GM18520 (cell line): ENCODE results near the gene PCDHB8.
"Not testable (repeated sequence)": the region's sequence is repeated elsewhere in the genome, so short reads cannot be mapped to it uniquely, and the experiment has no call there.

Experiments used
- ATAC-seq: cut with Tn5 transposase; IDR thresholded peaks from one replicate; pipeline ENCODE4 v1.9.1; 2021; ENCODE audit not compliant: unreplicated experiment

PCDHB8 gene

DNA sequence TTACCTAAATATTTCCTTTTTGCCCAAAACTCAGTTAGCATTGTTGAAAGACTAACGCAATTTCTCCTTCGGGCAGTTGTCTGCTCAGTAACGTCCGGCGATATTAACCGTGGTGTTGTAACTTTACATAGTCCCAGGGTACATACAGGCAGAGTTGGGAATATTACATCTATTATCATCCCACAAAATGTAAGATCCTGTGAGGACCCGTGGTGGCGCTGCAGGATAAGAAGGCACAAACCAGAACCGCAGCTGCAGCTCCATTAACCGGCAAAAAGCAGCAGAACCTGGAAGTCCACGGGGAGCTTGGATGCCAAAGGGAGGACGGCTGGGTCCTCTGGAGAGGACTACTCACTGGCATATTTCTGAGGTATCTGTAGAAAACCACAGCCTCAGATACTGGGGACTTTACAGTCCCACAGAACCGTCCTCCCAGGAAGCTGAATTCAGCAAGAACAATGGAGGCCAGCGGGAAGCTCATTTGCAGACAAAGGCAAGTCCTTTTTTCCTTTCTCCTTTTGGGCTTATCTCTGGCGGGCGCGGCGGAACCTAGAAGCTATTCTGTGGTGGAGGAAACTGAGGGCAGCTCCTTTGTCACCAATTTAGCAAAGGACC is at the start of gene PCDHB8:
PCDHB8 (plus strand) TSS at position 214 of the 615 bp plus-strand sequence; CDS start at position 459, 245 bp downstream.
- ATAC-seq, result not testable (repeated sequence)

DNA sequence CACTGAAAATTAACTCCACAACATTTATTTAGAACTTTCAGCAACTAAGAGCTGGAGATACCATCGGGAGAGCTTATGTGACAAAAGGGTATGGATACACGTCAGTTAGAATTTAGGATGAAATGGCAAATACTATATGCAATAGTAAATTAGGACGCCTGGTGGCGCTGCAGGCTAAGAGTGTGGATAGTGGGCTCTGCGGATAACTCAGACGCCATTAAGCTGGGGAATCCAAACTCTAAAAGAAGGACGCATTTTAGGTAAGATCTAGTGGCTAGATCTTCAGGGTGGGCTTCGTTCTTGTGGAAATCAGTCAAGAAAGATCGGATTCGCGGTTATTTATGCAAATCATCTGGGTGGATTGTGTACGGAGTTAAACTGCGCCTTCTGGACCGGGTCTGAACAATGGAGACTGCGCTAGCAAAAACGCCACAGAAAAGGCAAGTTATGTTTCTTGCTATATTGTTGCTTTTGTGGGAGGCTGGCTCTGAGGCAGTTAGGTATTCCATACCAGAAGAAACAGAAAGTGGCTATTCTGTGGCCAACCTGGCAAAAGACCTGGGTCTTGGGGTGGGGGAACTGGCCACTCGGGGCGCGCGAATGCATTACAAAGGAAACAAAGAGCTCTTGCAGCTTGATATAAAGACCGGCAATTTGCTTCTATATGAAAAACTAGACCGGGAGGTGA is 42.4 kb upstream of the PCDHB8 start, which contains the start of gene PCDHB5:
PCDHB5 (plus strand) TSS at position 177 of the 688 bp plus-strand sequence; CDS start at position 406, 229 bp downstream.
- no peak for ATAC-seq

DNA sequence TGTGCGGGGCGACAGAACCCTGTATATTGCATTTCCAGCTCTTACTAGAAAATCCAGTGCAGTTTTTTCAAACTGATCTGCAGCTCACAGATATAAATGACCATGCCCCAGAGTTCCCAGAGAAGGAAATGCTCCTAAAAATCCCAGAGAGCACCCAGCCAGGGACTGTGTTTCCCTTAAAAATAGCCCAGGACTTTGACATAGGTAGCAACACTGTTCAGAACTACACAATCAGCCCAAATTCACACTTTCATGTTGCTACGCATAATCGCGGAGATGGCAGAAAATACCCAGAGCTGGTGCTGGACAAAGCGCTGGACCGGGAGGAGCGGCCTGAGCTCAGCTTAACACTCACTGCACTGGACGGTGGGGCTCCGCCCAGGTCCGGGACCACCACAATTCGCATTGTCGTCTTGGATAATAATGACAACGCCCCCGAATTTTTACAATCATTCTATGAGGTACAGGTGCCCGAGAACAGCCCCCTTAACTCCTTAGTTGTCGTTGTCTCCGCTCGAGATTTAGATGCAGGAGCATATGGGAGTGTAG is 41.8 kb upstream of the PCDHB8 start:
- no peak for ATAC-seq

DNA sequence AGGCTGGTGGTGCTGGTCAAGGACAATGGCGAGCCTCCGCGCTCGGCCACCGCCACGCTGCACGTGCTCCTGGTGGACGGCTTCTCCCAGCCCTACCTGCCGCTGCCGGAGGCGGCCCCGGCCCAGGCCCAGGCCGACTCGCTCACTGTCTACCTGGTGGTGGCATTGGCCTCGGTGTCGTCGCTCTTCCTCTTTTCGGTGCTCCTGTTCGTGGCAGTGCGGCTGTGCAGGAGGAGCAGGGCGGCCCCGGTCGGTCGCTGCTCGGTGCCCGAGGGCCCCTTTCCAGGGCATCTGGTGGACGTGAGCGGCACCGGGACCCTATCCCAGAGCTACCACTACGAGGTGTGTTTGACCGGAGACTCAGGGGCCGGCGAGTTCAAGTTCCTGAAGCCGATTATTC is 40.2 kb upstream of the PCDHB8 start:
- ATAC-seq, result not testable (repeated sequence)

DNA sequence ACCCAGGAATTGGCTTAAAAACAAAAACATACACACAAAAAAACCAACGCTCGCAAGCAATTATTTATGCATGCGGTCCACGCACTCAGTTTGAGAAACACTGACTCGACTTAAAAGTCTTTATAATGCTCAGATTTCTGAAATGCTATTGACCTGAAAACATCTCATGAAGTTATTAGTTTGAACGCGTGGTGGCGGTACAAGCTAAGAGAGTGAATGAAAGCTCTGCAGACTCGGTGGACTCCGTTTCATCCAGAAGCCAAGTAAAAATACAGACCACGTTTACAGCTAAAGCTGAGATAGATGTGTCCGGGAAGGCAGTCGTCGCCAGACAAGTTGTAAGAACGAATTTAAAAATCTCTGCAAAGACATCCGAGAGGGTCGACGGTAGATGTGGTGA is 27.8 kb upstream of the PCDHB8 start, which contains the start of gene PCDHB6:
PCDHB6 (plus strand) TSS at position 246 of the 400 bp plus-strand sequence. CDS start 201 bp downstream, outside the sequence.
- no peak for ATAC-seq

DNA sequence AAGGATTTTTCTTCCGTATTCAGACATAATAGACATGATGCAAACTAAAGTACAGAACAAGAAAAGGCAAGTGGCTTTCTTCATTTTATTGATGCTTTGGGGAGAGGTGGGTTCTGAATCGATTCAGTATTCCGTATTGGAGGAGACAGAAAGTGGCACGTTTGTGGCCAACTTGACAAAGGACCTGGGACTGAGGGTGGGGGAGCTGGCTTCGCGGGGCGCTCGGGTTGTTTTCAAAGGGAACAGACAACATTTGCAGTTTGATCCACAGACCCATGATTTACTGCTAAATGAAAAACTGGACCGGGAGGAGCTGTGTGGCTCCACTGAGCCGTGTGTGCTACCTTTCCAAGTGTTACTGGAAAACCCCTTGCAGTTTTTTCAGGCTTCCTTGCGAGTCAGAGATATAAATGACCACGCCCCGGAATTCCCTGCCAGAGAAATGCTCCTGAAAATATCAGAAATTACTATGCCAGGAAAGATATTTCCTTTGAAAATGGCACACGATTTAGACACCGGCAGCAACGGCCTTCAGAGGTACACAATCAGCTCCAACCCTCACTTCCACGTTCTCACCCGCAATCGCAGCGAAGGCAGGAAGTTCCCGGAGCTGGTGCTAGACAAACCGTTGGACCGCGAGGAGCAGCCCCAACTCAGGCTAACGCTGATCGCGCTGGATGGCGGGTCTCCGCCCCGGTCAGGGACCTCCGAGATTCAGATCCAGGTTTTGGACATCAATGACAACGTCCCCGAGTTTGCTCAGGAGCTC is 27.2 kb upstream of the PCDHB8 start:
- no peak for ATAC-seq

DNA sequence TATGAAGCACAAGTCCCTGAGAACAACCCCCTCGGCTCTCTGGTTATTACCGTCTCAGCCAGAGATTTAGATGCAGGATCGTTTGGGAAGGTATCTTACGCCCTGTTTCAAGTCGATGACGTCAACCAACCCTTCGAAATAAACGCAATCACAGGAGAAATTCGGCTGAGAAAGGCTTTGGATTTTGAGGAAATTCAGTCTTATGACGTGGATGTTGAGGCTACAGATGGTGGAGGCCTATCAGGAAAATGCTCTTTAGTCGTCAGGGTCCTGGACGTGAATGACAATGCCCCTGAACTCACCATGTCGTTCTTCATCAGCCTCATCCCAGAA is 26.6 kb upstream of the PCDHB8 start:
- ATAC-seq, result no peak

DNA sequence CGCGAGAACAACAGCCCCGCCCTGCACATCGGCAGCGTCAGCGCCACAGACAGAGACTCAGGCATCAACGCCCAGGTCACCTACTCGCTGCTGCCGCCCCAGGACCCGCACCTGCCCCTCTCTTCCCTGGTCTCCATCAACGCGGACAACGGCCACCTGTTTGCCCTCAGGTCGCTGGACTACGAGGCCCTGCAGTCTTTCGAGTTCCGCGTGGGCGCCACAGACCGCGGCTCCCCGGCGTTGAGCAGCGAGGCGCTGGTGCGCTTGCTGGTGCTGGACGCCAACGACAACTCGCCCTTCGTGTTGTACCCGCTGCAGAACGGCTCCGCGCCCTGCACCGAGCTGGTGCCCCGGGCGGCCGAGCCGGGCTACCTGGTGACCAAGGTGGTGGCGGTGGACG is 26.0 kb upstream of the PCDHB8 start:
- not testable (repeated sequence) for ATAC-seq

DNA sequence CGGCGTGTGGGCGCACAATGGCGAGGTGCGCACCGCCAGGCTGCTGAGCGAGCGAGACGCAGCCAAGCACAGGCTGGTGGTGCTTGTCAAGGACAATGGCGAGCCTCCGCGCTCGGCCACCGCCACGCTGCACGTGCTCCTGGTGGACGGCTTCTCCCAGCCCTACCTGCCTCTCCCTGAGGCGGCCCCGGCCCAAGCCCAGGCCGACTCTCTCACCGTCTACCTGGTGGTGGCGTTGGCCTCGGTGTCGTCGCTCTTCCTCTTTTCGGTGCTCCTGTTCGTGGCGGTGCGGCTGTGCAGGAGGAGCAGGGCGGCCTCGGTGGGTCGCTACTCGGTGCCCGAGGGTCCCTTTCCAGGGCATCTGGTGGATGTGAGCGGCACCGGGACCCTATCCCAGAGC is 25.5 kb upstream of the PCDHB8 start:
- ATAC-seq, result not testable (repeated sequence)

DNA sequence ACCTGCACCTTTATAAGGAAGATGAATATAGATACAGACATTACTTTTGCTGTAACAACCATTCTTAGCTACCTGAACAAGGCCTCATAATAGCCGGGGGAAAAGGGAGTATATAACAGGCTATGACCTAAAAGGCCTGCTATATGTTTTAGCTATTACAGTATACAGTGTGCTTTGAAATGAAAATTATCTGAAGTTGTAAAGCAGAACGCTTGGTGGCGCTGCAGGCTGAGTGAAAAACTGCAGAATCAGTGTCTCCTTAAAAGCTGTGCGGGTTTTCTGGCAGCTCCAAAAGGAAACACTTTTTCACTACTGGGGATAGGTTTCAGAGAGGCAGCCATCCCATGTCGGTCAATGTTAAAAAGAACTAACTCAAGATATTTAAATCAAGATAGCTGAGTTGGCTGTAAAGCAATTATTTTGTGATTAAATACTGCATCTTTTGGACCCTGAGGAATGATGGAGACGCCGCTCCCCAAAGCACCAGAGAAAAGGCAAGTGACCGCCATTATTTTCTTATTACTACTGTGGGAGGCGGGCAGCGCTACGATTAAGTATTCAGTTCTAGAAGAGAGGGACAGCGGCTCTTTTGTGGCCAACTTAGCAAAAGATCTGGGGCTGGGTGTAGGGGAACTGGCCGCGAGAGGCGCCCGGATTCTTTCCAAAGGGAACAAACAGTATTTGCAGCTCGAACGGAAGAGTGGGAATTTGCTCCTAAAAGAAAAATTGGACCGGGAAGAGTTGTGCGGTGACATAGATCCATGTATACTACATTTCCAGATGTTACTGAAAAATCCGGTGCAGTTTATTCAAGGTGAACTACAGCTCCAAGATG is 21.8 kb upstream of the PCDHB8 start:
- ATAC-seq, result no peak

DNA sequence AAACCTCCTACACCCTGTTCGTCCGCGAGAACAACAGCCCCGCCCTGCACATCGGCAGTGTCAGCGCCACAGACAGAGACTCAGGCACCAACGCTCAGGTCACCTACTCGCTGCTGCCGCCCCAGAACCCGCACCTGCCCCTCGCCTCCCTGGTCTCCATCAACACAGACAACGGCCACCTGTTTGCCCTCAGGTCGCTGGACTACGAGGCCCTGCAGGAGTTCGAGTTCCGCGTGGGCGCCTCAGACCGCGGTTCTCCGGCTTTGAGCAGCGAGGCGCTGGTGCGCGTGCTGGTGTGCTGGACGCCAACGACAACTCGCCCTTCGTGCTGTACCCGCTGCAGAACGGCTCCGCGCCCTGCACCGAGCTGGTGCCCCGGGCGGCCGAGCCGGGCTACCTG is 20.2 kb upstream of the PCDHB8 start:
- not testable (repeated sequence) for ATAC-seq

DNA sequence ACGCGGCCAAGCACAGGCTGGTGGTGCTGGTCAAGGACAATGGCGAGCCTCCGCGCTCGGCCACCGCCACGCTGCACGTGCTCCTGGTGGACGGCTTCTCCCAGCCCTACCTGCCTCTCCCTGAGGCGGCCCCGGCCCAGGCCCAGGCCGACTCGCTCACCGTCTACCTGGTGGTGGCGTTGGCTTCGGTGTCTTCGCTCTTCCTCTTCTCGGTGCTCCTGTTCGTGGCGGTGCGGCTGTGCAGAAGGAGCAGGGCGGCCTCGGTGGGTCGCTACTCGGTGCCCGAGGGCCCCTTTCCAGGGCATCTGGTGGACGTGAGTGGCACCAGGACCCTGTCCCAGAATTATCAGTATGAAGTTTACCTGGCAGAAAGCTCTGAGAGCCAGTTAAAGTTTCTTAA is 19.7 kb upstream of the PCDHB8 start:
- ATAC-seq, result not testable (repeated sequence)

DNA sequence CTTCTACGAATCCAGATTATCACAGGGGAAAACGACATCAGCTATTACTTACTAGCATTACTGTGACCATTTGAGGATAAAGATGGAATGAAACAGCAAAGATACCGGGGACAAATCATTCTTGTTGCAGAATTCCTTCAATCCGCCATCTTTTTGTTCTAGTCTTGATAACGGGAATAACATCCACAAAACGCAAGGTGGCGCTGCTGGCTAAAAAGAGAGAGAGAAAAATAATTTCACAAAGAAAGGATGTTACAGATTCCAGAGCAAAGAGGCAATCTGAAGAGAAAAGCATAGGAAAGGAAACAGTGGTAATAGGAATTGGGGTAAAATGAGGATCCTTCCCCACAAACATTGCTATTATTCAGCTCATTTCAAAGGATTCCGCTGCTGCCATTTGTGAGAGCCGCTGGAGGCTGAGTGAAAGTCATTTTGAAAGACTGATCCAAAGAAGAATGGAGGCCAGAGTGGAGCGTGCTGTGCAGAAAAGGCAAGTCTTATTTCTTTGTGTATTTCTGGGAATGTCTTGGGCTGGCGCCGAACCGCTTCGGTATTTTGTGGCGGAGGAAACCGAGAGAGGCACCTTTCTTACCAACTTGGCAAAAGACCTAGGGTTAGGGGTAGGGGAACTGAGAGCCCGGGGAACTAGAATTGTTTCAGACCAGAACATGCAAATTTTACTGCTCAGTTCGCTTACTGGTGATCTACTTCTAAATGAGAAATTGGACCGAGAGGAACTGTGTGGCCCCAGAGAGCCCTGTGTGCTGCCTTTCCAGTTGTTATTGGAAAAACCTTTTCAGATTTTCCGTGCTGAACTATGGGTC is 5.0 kb upstream of the PCDHB8 start, which contains the start of gene PCDHB7:
PCDHB7 (plus strand) TSS at position 264 of the 824 bp plus-strand sequence; CDS start at position 456, 192 bp downstream.
- ATAC-seq, result no peak

DNA sequence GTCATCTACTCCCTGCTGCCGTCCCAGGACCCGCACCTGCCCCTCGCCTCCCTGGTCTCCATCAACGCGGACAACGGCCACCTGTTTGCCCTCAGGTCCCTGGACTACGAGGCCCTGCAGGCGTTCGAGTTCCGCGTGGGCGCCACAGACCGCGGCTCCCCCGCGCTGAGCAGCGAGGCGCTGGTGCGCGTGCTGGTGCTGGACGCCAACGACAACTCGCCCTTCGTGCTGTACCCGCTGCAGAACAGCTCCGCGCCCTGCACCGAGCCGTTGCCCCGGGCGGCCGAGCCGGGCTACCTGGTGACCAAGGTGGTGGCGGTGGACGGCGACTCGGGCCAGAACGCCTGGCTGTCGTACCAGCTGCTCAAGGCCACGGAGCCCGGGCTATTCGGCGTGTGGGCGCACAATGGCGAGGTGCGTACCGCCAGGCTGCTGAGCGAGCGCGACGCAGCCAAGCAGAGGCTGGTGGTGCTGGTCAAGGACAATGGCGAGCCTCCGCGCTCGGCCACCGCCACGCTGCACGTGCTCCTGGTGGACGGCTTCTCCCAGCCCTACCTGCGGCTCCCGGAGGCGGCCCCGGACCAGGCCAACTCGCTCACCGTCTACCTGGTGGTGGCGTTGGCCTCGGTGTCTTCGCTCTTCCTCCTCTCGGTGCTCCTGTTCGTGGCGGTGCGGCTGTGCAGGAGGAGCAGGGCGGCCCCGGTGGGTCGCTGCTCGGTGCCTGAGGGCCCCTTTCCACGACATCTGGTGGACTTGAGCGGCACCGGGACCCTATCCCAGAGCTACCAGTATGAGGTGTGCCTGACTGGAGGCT is 3.1 kb upstream of the PCDHB8 start:
- not testable (repeated sequence) for ATAC-seq

DNA sequence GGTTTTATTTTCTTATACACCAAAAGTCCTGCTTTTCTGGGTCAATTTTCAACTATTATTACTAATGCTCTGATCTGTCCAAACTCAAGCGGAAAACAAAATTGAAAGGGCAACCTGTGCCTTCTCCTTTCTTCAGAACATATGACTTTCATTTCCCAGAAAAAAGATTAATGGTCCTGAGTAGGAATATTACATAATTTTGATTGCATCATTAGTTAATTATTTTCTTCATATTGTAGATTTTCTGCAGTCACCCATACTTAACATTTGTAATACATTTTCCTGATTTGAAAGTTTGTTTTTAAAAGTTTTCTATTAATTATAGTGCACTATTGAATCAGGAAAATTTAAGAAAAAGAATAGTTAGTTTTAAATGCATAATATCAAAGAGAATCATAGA is 1.7 kb upstream of the PCDHB8 start:
- ATAC-seq, result no peak

DNA sequence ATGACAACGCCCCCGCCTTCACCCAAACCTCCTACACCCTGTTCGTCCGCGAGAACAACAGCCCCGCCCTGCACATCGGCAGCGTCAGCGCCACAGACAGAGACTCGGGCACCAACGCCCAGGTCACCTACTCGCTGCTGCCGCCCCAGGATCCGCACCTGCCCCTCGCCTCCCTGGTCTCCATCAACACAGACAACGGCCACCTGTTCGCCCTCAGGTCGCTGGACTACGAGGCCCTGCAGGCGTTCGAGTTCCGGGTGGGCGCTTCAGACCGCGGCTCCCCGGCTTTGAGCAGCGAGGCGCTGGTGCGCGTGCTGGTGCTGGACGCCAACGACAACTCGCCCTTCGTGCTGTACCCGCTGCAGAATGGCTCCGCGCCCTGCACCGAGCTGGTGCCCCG is 1.8 kb downstream of the PCDHB8 start:
- not testable (repeated sequence) for ATAC-seq

DNA sequence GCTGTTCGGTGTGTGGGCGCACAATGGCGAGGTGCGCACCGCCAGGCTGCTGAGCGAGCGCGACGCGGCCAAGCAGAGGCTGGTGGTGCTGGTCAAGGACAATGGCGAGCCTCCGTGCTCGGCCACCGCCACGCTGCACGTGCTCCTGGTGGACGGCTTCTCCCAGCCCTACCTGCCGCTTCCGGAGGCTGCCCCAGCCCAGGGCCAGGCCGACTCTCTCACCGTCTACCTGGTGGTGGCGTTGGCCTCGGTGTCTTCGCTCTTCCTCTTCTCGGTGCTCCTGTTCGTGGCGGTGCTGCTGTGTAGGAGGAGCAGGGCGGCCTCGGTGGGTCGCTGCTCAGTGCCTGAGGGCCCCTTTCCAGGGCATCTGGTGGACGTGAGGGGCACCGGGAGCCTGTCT is 2.3 kb downstream of the PCDHB8 start:
- ATAC-seq, result not testable (repeated sequence)

DNA sequence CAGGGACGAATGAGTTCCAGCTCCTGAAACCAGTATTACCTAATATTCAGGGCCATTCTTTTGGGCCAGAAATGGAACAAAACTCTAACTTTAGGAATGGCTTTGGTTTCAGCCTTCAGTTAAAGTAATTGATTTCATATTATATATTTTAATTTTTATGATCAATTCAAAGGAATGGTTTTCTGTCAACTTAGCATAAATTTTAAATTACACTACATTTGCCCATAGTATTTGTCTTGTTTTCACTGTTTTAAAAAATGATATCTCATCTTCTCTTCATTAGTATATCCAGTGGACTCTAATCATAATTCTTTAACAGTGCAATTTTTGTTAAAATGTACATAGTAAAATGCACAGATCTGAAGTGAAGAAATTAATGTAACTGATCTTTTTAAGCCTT is 2.7 kb downstream of the PCDHB8 start:
- no peak for ATAC-seq

DNA sequence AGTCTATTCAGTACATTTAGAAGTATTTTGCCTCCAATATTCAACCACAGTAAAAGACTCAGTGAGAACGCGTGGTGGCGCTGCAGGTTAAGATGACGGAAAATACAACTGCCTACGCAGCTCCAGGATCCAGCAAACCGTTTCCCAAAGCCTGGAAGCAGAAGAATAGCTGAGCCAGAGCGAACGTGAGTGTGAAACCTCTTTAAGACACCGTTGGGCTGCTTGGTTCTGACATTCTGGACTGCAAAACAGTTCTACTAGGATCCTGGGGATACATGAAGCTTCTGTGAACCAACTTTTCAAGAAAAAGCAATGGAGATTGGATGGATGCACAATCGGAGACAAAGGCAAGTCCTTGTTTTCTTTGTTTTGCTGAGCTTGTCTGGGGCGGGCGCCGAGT is 4.7 kb downstream of the PCDHB8 start, which contains the start of gene PCDHB16:
PCDHB16 (plus strand) TSS at position 140 of the 400 bp plus-strand sequence; CDS start at position 313, 173 bp downstream.
- no peak for ATAC-seq
